Measurements from ENCODE around the gene NUDT9.
"Not testable (repeated sequence)": the region's sequence is repeated elsewhere in the genome, so short reads cannot be mapped to it uniquely, and the experiment has no call there.

NUDT9 gene

GRCh38 chr4:87409420-87409939 is 12.9 kb upstream of the NUDT9 start:
- DNase-seq (ENCODE audit: low read depth) = no peak

- DNase-seq (ENCODE audit: low read depth) = no peak
Observed at GRCh38 chr4:87410157-87410556, 12.2 kb upstream of the NUDT9 start.

- no peak for DNase-seq (ENCODE audit: low read depth)
Observed at GRCh38 chr4:87410679-87411078, 11.7 kb upstream of the NUDT9 start.

- DNase-seq (ENCODE audit: low read depth) = no peak
Observed at GRCh38 chr4:87414816-87415215, 7.6 kb upstream of the NUDT9 start.

GRCh38 chr4:87416965-87417364 is 5.4 kb upstream of the NUDT9 start:
- DNase-seq (ENCODE audit: low read depth) = no peak

GRCh38 chr4:87418410-87418809 is 4.0 kb upstream of the NUDT9 start:
- not testable (repeated sequence) for DNase-seq (ENCODE audit: low read depth)

GRCh38 chr4:87419578-87420249 is 2.7 kb upstream of the NUDT9 start:
- no peak for DNase-seq (ENCODE audit: low read depth)

GRCh38 chr4:87420276-87420830 is 2.0 kb upstream of the NUDT9 start:
- no peak for DNase-seq (ENCODE audit: low read depth)

GRCh38 chr4:87423317-87424098 is 1.1 kb downstream of the NUDT9 start:
- DNase-seq (ENCODE audit: low read depth) = no peak

GRCh38 chr4:87424099-87424543 is 1.7 kb downstream of the NUDT9 start:
- not testable (repeated sequence) for DNase-seq (ENCODE audit: low read depth)

- no peak for DNase-seq (ENCODE audit: low read depth)
Observed at GRCh38 chr4:87425711-87426110, 3.3 kb downstream of the NUDT9 start.

- no peak for DNase-seq (ENCODE audit: low read depth)
Observed at GRCh38 chr4:87426865-87427517, 4.6 kb downstream of the NUDT9 start.

GRCh38 chr4:87427518-87427868 is 5.1 kb downstream of the NUDT9 start:
- DNase-seq (ENCODE audit: low read depth) = no peak

GRCh38 chr4:87428979-87429378 is 6.6 kb downstream of the NUDT9 start:
- no peak for DNase-seq (ENCODE audit: low read depth)

GRCh38 chr4:87430038-87430437 is 7.7 kb downstream of the NUDT9 start:
- DNase-seq (ENCODE audit: low read depth) = no peak

GRCh38 chr4:87433342-87433741 is 11.0 kb downstream of the NUDT9 start:
- DNase-seq (ENCODE audit: low read depth) = no peak

- no peak for DNase-seq (ENCODE audit: low read depth)
Observed at GRCh38 chr4:87442889-87443288, 20.5 kb downstream of the NUDT9 start.

GRCh38 chr4:87444741-87445140 is 22.4 kb downstream of the NUDT9 start:
- DNase-seq (ENCODE audit: low read depth) = no peak

GRCh38 chr4:87445964-87446363 is 23.6 kb downstream of the NUDT9 start:
- no peak for DNase-seq (ENCODE audit: low read depth)

- DNase-seq (ENCODE audit: low read depth) = not testable (repeated sequence)
Observed at GRCh38 chr4:87446375-87446774, 24.0 kb downstream of the NUDT9 start.

- DNase-seq (ENCODE audit: low read depth) = no peak
Observed at GRCh38 chr4:87451537-87451936, 29.2 kb downstream of the NUDT9 start.

- DNase-seq (ENCODE audit: low read depth) = no peak
Observed at GRCh38 chr4:87458913-87459312, 36.5 kb downstream of the NUDT9 start.

GRCh38 chr4:87461281-87461700 is 38.9 kb downstream of the NUDT9 start:
- DNase-seq (ENCODE audit: low read depth) = no peak

All from activated gamma-delta T cell treated with anti-CD3 and anti-CD28 coated beads, Interleukin-2, amount 50 U/mL, for 16 hours (primary cell).